Glomerular visceral epithelial cell (primary cell): ENCODE measurements around the gene ARID4B.
"Not testable (repeated sequence)": the region's sequence is repeated elsewhere in the genome, so short reads cannot be mapped to it uniquely, and the experiment has no call there.

Source experiments
- DNase-seq: peaks from one replicate; pipeline ENCODE4 v3.0.0-alpha.2; 2016; ENCODE audit errors: extremely low spot score

The ARID4B gene

DNA sequence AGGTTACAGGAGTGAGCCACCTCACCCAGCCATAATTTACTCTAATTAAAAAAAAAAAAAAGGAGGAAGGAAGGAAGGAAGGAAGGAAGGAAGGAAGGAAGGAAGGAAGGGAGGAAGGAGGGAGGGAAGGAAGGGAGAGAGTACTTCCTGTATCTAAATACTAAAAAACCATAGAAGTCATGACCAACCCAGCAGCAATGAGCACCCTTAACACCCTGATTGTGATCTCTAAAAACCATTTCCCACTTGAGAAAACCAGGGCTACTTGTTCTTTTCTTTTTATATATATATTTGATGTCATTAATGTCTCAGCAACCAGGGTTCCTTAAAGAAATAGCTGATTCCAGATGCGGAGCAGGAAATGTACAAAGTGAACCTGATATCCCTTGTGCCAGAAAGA is 31.2 kb downstream of the ARID4B start:
- no peak for DNase-seq

DNA sequence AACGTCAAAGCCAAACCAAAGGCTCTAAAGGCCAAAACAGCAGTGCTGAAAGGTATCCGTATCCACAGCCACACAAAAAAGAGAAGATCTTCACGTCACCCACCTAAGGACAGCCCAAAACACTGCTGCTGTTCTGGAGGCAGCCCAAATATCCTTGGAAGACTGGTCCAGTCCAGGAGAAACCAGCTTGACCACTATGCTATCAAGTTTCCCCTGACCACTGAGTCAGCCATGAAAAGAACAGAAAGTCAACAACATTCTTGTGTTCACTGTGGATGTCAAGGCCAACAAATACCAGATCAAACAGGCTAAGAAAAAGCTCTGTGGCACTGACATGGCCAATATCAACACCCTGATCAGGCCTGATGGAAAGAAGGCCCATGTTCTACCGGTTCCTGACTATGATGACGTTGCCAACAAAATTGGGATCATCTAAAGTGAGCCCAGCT is 32.1 kb downstream of the ARID4B start:
- DNase-seq = no peak

DNA sequence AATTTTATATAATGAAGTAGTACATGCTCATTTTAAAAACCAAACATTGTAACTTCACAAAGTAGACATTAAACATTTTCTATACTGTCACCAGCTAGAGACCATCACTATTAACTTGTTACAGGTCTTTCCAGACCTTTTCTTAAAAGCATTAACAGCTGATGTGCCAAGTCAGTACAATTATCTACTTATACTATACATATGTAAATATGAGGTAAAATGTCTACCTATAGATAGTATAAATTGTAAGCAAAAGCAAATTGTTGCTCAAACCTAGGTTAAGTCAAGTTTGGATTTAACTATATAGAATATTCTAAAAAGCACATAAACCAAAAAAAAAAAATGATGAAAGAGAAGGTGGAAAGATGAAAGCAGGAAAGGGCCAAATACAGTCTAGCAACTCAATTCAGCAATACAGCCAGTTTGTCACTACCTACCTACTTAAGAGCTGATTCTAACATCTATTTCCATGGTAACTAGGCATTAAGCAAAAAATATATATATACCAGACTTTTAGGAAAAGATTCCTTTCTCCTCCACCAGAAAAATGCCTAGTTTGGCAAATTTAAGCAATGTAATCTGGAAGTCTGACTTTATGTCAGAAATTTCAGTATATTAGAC is 34.5 kb downstream of the ARID4B start:
- DNase-seq = no peak

DNA sequence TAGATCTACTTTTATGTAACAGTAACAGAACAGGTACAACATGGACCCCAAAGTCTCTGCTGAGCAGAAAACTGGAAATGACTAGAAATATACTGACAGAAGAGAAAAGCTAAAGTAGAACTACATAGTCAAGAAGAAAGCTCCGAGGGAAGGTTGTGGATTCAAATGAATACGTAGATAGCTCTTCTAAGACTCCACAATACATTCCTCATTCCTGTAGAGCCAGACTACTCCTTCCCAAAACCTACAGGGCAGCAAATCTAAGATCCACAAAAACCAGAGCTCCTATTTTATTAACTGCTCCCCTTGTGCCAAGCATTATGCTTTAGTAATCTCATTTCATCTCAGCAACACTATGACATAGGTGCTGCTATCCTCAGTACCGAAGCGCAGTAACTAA is 35.2 kb downstream of the ARID4B start:
- DNase-seq = no peak

DNA sequence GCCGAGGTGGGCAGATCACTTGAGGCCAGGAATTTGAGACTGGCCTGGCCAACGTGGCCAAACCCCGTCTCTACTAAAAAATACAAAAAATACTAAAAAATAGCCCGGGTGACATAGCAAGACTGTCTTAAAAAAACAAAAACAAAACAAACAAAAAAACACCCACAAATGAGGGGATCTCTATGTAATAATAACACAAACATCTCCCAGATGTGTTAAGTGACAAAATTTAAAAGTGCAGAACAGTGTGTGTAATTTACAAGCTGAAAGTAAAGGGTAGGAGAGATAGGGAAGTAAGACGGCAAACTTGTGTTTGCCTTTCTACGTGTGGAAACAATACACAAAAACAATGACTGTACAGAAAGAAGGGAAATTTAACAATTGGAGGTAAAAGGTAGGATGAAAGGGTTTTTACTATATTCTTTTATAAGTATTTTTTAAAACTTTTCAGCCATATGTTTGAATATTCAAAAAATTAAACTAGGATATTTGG is 36.3 kb downstream of the ARID4B start:
- DNase-seq = no peak

DNA sequence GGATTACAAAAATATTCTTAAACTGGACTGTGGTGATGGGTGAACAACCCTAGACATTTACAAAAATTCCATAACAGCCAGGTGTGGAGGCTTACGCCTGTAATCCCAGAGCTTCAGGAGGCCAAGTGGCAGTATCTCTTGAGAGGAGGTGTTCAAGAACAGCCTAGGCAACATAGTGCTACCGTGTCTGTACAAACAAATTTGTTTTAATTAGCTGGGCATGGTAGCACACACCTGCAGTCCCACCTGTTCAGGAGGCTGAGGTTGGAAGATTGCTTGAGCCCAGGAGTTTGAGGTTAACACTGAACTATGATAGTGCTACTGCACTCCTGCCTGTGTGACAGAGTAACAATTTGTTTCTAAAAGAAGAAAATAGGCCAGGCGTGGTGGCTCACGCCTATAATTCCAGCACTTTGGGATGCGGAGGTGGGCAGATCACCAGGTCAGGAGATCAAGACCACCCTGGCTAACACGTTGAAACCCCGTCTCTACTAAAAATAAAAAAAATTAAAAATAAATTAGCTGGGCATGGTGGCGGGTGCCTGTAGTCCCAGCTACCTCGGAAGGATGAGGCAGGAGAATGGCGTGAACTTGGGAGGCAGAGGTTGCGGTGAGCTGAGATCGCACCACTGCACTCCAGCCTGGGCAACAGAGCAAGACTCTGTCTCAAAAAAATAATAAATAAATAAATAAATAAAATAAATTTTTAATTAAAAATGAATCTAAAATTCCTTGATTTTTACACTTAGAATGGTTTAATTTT is 37.1 kb downstream of the ARID4B start:
- no peak for DNase-seq

DNA sequence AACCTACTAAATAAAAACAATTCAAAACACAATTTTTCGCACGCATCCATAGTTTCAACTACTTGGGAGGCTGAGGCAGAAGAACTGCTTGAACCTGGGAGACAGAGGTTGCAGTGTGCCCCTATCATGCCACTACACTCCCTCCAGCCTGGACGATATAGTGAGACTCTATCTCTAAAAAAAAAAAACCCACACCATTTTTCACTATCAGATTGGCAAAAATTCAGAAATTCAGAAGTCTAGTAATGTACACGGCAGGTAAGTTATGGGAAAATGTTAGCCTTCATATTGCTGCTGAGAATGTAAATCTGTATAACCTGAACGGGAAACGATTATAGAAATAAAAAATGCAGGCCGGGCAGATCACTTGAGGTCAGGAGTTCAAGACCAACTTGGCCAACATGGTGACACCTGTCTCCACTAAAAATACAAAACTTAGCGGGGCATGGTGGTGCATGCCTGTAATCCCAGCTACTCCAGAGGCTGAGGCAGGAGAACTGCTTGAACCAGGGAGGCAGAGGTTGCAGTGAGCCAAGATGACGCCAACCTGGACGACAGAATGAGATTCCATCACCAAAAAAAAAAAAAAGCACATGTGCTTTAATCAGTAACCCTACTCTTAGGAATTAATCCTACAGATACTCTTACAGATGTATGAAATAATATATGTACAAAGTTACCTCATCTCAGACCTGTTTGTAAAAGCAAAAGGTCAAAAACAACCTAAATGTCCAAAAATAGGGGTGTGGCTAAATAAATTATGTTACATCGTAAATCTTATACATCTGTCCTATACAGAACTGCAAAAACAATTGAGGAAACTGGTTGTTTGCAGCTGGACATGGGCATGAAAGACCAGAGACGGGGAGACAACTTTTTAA is 37.9 kb downstream of the ARID4B start:
- no peak for DNase-seq

DNA sequence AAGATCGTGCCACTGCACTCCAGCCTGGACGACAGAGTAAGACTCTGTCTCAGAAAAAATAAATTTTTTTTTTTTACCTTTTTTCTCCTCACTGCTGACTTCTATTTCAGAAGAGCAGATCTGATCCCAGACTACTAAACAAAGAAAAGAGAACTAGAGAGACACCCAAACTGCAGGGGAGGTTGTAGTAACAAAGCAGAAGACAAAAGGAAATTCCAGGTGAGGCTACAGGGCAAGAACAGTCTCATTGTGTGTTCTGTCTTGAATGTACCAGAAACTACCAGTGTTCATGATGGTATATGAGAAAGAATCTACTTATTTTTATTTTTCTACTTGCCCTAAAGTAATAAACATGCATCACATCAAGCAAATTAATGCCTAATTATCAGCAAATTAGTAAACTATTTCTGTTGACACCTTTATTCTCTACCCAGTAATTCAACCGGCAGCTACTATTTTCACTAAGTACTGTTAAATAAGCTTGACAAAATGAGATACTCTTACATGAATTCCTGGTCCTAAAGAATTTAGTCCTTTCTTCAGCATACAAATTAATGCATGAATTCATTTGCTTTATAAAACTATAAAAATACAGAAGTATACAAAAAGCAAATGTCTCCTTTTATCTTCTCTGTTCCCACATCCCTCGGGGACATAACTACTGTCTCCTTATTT is 40.6 kb downstream of the ARID4B start:
- no peak for DNase-seq

DNA sequence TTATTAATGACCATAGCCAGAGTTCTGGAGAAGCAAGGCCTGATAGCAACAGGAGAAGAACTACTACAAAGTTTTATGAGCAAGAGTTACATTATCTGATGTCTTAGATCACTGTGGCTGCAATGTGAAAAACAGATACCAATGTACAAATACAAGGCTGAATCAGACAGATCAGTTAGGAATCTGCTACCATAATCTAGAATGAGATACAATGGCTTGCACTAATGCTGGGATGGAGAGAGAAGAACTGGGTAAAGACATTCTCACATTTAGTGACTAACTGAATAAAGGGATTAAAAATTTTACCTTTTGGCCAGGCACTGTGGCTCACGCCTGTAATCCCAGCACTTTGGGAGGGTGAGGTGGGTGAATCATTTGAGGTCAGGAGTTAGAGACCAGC is 41.3 kb downstream of the ARID4B start:
- no peak for DNase-seq

DNA sequence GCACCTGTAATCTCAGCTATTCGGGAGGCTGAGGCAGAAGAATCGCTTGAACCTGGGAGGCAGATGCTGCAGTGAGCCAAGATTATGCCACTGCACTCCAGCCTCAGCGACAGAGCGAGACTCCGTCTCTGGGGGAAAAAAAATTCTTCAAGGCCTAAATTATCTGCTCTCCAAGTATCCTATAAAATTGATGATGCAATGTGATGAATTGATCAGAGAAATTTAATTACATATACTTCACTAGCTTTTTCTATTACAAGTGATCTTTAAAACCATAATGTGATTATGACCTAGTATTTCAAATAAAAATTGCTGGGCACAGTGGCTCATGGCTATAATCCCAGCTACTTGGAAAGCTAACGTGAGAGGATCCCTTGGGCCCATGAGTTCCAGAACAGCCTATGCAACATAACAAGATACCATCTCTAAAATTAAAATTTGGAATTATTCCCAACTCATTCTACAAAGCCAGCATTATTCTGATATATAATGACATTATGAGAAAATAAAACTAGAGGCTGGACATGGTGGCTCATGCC is 43.7 kb downstream of the ARID4B start:
- DNase-seq = no peak

DNA sequence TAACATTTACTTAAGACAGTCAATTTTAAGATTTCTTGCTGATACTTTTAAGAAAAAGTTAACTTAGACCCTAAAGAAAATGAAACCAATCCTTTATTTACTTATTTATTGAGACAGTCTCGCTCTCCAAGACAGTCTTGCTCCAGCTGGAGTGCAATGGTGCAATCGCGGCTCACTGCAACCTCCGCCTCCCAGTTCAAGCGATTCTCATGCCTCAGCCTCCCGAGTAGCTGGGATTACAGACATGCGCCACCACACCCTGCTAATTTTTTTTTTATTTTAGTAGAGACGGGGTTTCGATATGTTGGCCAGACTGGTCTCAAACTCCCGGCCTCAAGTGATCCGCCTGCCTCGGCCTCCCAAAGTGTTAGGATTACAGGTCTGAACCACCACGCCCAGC is 44.3 kb downstream of the ARID4B start:
- DNase-seq = not testable (repeated sequence)

DNA sequence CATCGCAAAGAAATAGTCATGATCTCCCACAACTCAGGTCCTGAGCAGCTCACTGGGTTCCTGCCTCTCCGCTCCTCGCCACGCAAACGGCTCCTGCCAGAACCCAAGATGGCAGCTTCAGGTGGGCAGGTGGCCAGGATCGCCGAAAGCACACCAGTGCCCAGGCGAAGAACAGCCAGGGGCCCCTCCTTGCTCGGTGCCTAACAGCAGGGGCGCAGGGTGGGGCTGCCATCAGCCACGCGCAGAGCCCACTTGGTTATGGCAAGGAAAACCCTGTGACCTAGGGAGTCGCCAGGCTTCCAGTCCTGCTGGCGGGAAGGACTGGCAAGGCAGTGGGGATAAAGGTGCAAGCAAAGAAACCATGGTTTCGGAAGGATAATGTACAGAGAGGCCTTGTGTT is 47.5 kb downstream of the ARID4B start:
- no peak for DNase-seq

DNA sequence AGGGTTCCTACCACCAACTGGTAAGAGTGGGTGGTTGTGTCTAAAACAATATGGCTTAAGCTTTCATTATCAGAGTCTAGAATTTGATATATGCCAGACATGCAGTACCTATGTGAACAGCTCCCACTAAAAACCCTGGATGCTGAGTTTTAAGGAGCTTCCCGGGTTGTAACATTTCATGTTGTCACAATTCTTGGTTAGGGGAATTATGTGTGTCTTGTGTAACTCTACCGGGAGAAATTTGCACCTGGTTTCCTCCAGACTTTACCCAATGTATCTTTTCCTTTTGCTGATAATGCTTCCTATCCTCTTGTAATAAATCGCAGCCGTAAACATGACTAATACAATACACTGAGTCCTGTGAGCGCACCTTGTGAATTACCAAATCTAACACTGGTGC is 48.3 kb downstream of the ARID4B start:
- no peak for DNase-seq

DNA sequence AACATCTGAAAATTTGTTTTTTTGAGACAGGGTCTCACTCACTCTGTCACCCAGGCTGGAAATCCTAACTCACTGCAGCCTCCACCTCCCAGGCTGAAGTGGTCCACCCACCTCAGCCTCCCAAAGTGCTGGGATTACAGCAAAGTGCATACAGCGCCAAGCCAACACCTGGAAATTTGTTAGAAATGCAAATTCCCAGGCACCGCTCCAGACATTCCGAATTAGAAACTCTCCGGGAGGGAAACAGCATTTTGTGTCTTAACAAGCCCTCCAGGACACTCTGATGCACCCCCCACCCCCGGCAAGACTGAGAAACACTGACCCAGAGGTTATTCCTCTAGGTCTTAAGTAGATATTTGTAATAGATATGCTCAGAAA is 49.1 kb downstream of the ARID4B start:
- no peak for DNase-seq

DNA sequence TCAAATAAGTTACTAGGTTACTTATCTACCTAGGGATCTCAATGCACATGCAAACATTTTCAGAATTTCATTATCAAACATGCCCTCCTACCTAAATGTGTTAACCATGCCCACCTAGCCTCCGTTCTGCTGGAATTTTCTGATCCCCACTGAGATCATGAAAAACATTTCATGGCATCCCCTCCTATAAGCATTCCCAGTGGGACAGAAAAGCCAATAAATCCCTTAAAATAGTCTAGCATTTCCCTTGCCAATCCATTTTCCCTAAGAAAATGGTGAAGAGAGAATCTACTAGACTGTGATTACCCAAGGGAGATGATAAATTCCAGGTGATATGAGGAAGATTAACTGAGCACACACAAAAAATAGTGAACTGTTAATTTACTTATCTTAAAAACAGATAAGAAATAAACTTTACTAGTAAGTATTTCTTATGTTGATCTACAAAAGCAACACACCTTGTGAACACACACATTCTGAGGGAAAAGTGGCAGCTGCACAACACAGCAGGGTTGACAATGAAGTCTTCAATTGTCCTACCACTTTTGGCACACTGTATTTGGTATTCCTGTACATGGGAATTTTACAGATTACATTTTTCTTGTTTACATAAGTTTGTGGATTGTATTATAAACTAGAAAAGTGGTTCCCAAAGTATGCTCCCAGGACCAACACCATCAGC is 49.6 kb downstream of the ARID4B start:
- DNase-seq = no peak

DNA sequence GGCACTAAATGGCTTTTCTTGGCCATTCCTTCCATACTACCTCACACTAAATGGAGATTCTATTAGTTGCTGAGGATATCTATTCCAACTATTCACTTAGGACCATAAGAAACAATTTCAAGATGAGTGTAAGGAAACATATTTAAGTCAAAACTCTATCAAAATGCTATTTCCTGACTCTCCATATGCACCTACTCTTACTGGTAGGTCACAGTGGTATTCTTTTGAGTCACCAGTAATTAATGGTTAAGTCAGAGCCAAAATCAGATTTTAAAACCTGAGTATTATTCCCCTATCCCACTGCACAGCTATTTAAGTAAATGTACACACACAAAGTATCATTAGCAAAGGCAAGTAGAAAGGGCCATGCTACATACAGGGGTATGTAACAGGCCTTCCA is 50.3 kb downstream of the ARID4B start:
- DNase-seq = no peak

DNA sequence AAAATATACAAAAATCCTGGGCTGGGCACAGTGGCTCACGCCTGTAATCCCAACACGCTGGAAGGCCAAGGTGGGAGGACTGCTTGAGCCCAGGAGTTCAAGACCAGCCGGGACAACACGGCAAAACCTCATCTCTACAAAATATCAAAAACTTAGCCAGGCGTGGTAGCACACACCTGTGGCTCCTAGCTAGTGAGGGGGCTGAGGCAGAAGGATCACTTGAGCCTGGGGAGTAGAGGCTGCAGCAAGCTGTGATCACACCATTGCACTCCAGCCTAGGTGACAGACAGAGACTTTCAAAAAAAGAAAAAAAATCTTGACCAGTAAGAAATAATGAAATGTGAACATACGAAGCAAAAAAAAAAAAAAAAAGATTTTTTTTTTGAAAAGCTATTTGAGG is 52.1 kb downstream of the ARID4B start:
- DNase-seq = no peak

DNA sequence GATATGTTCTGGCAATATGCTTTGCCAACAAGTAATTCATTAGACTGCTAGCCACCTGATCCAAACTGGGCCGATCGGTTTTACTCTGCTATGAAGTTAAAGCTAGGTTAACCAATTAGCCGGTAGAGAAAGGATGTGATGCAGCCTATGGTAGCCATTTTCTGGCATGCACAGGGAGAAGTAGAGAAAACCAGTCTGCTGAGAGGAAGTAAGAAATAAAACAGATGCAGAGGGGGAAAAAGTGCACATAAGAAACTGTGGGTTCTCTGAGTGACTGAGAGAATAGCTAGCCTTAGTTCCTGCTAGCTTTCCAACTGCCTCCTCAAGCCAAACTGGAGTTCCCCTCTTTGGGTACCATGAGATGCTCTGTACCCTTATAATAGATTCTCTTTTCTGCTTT is 52.8 kb downstream of the ARID4B start:
- DNase-seq = no peak

DNA sequence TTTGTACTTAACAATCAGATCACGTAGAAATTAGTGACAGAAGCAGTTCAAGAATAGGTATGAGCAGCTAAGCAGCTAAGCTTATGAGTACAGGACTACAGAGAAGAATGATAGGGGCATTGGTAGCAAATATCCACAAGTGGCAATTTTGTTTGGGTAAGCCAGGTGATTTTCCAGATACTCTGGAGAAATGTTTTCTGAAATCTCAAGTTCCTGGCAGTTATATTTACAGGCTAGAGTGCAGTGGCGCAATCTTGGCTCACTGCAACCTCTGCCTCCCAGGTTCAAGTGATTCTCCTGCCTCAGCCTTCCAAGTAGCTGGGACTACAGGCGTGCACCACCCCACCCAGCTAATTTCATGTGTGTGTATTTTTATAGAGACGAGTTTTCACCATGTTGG is 55.1 kb downstream of the ARID4B start:
- DNase-seq = no peak

DNA sequence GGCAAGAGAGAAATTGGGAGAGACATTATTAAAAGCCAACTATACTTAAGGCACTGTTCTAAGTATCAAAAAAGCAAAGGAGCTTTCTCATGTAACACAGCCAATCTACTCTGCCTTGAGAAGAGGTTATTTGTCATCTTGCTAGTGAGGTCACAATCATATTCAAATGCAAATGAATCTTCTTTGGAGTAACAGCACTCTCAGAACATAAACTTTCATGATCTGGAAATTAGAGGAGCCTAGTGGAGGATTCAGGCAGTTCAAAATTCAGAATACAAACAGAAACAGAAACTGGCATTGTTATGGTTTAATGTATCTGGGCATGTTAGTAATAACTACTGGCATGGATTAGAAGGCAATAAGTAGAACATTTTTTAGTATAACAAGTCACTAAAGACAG is 57.4 kb downstream of the ARID4B start:
- DNase-seq = no peak

DNA sequence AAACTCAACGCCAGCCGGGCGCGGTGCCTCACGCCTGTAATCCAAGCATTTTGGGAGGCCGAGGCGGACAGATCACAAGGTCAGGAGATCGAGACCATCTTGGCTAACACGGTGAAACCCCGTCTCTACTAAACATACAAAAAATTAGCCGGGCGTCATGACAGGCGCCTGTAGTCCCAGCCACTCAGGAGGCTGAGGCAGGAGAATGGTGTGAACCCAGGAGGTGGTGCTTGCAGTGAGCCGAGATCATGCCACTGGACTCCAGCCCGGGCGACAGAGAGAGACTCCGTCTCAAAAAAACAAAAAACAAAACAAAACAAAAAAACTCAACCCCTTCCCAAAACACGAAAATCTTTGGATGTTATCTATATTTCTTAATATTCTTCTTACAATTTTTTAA is 58.0 kb downstream of the ARID4B start:
- DNase-seq = not testable (repeated sequence)
